GM19438 (cell line): ENCODE results near the gene POLR1F.
A peak's percentile ranks its signal among the peaks of the same experiment; 100 is the strongest.

Experiments used
- ATAC-seq: cut with Tn5 transposase; IDR thresholded peaks from one replicate; pipeline ENCODE4 v1.9.1; 2021; ENCODE audit warnings: low read depth; ENCODE audit not compliant: unreplicated experiment

The POLR1F gene

GRCh38 chr7:19677180-19677579 lies 31.7 kb downstream of the POLR1F start:
- ATAC-seq = no peak

DNA sequence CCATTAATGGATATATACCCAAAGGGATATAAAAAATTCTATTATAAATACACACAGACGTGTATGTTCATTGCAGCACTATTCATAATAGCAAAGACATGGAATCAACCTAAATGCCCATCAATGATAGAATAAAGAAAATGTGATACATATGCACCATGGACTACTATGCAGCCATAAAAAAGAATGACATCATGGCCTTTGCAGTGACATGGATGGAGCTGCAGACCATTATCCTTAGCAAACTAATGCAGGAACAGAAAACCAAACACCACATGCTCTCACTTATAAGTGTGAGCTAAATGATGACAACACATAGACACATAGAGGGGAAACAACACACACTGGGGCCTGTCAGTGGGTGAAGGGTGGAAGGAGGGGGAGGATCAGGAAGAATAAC lies 33.0 kb downstream of the POLR1F start:
- no peak for ATAC-seq

DNA sequence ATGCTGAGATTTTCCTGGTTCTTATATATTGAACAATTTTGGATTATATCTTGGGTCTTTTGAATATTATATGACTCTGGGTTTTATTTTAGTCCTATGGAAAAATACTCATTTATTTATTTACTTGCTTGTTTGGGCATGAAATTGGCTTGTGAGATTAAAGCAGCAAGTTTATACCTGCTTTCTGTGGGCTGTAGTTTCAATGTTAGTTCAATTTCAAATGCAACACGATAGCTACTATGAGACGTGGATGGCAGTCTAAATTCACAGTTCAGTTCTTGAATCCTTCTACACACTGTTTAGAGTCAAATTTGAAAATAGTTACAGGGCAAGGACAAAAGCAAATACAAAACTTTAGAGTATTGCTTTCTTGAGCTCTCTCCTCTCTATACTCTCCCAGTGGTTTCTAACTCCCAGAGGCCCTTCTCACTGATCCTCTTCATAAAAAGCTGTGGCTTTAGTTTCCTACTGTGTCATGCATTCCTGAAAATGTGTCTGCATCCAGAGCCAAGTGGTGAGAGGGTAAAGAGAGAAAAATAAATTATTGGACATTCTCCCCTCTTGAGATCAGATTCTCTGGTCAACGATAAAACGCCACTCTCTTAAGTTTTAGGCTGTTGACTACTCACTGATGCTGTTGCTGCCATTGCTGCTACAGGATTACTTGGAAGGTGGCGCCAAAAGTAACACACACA lies 34.4 kb downstream of the POLR1F start:
- no peak for ATAC-seq

GRCh38 chr7:19670806-19671205 lies 38.0 kb downstream of the POLR1F start:
- no peak for ATAC-seq

DNA sequence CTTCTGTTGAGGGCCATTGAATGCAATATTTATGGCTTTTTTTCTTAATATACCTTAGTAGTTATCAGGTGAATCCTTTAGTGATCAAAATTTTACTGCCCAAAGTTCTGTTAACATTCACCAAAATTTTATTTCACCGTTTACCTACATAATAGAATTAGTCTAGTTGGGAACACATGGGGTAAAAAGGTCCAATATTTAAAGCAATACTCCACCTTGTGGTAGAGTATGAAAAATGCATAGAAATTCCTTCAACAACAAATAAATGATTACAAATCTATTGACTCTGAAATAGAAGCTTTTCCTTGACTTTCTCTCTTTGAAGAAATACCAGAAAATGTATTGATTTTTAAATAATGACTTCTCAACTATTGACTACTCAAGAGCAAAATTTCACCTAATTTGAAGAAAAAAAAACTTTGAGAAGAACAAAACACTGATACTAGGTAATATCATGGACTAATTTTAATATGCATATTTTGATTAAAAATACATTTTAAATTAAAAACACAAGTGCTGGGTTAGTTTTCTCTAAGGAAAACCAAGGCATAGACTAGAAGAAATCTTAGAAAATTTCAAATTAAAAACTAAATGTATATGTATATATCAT lies 43.3 kb downstream of the POLR1F start:
- ATAC-seq = no peak

GRCh38 chr7:19663816-19664462 lies 44.9 kb downstream of the POLR1F start:
- peak; percentile 91 for ATAC-seq

- no peak for ATAC-seq
Observed at GRCh38 chr7:19648791-19649190, 60.0 kb downstream of the POLR1F start.
